ENCODE data around the gene ARHGAP42.

Gene ARHGAP42

GRCh38 chr11:100791103-100791502, 104.0 kb downstream of the ARHGAP42 start:
- DNase-seq (ENCODE audit: insufficient read length) (no peak), FAIRE-seq (no peak)
- no peak for TF ChIP-seq POLR2AphosphoS5 (IDR thresholded peaks at IDR 0.05; ENCODE audit: low read depth, low read length)
- TF ChIP-seq POLR2A (IDR thresholded peaks at IDR 0.05; ENCODE audit: low read depth, low read length), result no peak
- no peak for TF ChIP-seq TAF1 (IDR thresholded peaks at IDR 0.05; ENCODE audit: borderline replicate concordance, low read depth, low read length)

GRCh38 chr11:100791860-100792259, 104.8 kb downstream of the ARHGAP42 start:
- TF ChIP-seq TAF1 (IDR thresholded peaks at IDR 0.05; ENCODE audit: borderline replicate concordance, low read depth, low read length) (no peak), POLR2A (IDR thresholded peaks at IDR 0.05; ENCODE audit: low read depth, low read length) (no peak), POLR2AphosphoS5 (IDR thresholded peaks at IDR 0.05; ENCODE audit: low read depth, low read length) (no peak)
- FAIRE-seq (no peak), DNase-seq (ENCODE audit: insufficient read length) (no peak)

GRCh38 chr11:100793525-100793924, 106.4 kb downstream of the ARHGAP42 start:
- TF ChIP-seq POLR2A (IDR thresholded peaks at IDR 0.05; ENCODE audit: low read depth, low read length) (no peak), TAF1 (IDR thresholded peaks at IDR 0.05; ENCODE audit: borderline replicate concordance, low read depth, low read length) (no peak), POLR2AphosphoS5 (IDR thresholded peaks at IDR 0.05; ENCODE audit: low read depth, low read length) (no peak)
- no peak for DNase-seq (ENCODE audit: insufficient read length)
- FAIRE-seq, result no peak

- TF ChIP-seq POLR2A (IDR thresholded peaks at IDR 0.05; ENCODE audit: low read depth, low read length), result no peak
- TF ChIP-seq POLR2AphosphoS5 (IDR thresholded peaks at IDR 0.05; ENCODE audit: low read depth, low read length), result no peak
- no peak for TF ChIP-seq TAF1 (IDR thresholded peaks at IDR 0.05; ENCODE audit: borderline replicate concordance, low read depth, low read length)
- peak; percentile 27 for FAIRE-seq
- no peak for DNase-seq (ENCODE audit: insufficient read length)
Observed at GRCh38 chr11:100794446-100794845, 107.4 kb downstream of the ARHGAP42 start.

- DNase-seq (ENCODE audit: insufficient read length), result no peak
- TF ChIP-seq POLR2A (IDR thresholded peaks at IDR 0.05; ENCODE audit: low read depth, low read length), result no peak
- FAIRE-seq, result no peak
Observed at GRCh38 chr11:100799445-100799844, 112.4 kb downstream of the ARHGAP42 start.

- TF ChIP-seq POLR2AphosphoS5 (IDR thresholded peaks at IDR 0.05; ENCODE audit: low read depth, low read length), result no peak
- no peak for TF ChIP-seq TAF1 (IDR thresholded peaks at IDR 0.05; ENCODE audit: borderline replicate concordance, low read depth, low read length)
- no peak for TF ChIP-seq POLR2A (IDR thresholded peaks at IDR 0.05; ENCODE audit: low read depth, low read length)
- DNase-seq (ENCODE audit: insufficient read length) (no peak), FAIRE-seq (peak; percentile 36)
Observed at GRCh38 chr11:100800202-100800601, 113.1 kb downstream of the ARHGAP42 start.

- DNase-seq (ENCODE audit: insufficient read length), result no peak
- no peak for TF ChIP-seq POLR2A (IDR thresholded peaks at IDR 0.05; ENCODE audit: low read depth, low read length)
- TF ChIP-seq TAF1 (IDR thresholded peaks at IDR 0.05; ENCODE audit: borderline replicate concordance, low read depth, low read length), result no peak
- no peak for TF ChIP-seq POLR2AphosphoS5 (IDR thresholded peaks at IDR 0.05; ENCODE audit: low read depth, low read length)
Observed at GRCh38 chr11:100801225-100801999, 114.3 kb downstream of the ARHGAP42 start.

GRCh38 chr11:100805506-100806199, 118.6 kb downstream of the ARHGAP42 start:
- TF ChIP-seq POLR2AphosphoS5 (IDR thresholded peaks at IDR 0.05; ENCODE audit: low read depth, low read length) (no peak), TAF1 (IDR thresholded peaks at IDR 0.05; ENCODE audit: borderline replicate concordance, low read depth, low read length) (no peak), POLR2A (IDR thresholded peaks at IDR 0.05; ENCODE audit: low read depth, low read length) (no peak)
- DNase-seq (ENCODE audit: insufficient read length), result no peak
- FAIRE-seq, result no peak

More at GRCh38 chr11:100801225-100801999, 114.3 kb downstream of the ARHGAP42 start:
- FAIRE-seq, result no peak

- TF ChIP-seq TAF1 (IDR thresholded peaks at IDR 0.05; ENCODE audit: borderline replicate concordance, low read depth, low read length) (no peak), POLR2A (IDR thresholded peaks at IDR 0.05; ENCODE audit: low read depth, low read length) (no peak), POLR2AphosphoS5 (IDR thresholded peaks at IDR 0.05; ENCODE audit: low read depth, low read length) (no peak)
- DNase-seq (ENCODE audit: insufficient read length) (no peak), FAIRE-seq (no peak)
Observed at GRCh38 chr11:100806296-100806695, 119.2 kb downstream of the ARHGAP42 start.

GRCh38 chr11:100808904-100809491, 121.9 kb downstream of the ARHGAP42 start:
- DNase-seq (ENCODE audit: insufficient read length) (no peak), FAIRE-seq (no peak)
- TF ChIP-seq POLR2AphosphoS5 (IDR thresholded peaks at IDR 0.05; ENCODE audit: low read depth, low read length) (no peak), TAF1 (IDR thresholded peaks at IDR 0.05; ENCODE audit: borderline replicate concordance, low read depth, low read length) (no peak), POLR2A (IDR thresholded peaks at IDR 0.05; ENCODE audit: low read depth, low read length) (no peak)

- FAIRE-seq (no peak), DNase-seq (ENCODE audit: insufficient read length) (no peak)
- TF ChIP-seq TAF1 (IDR thresholded peaks at IDR 0.05; ENCODE audit: borderline replicate concordance, low read depth, low read length) (no peak), POLR2AphosphoS5 (IDR thresholded peaks at IDR 0.05; ENCODE audit: low read depth, low read length) (no peak), POLR2A (IDR thresholded peaks at IDR 0.05; ENCODE audit: low read depth, low read length) (no peak)
Observed at GRCh38 chr11:100810146-100810545, 123.1 kb downstream of the ARHGAP42 start.

Measured in GM12892 (cell line).